Fibroblast of the aortic adventitia (primary cell): ENCODE data around the gene MGAT1. TPM values are rescaled to one million over a fixed set of nuclear protein-coding genes. Genes with fewer than 3 reads are reported as not detected.
A peak's percentile ranks its signal among the peaks of the same experiment; 100 is the strongest.
"Not testable (repeated sequence)": the region's sequence is repeated elsewhere in the genome, so short reads cannot be mapped to it uniquely, and the experiment has no call there.

Source experiments
- DNase-seq: peaks from one replicate; pipeline ENCODE4 v3.0.0-alpha.2; 2010; ENCODE audit warnings: low read depth
- H3K4me3 ChIP-seq: 2 replicates; pipeline ENCODE4 v1.5.1; 2011; ENCODE audit warnings: low read depth, mild to moderate bottlenecking, control low read depth, low read length, moderate library complexity
- CTCF ChIP-seq: IDR thresholded peaks from 2 replicates; pipeline ENCODE4 v1.5.1; 2011; ENCODE audit warnings: mild to moderate bottlenecking, low read length, control low read depth, inconsistent platforms; ENCODE audit not compliant: insufficient read depth
- total RNA-seq: library from RNA; depleted of rRNA; stranded (reverse); fragments of >200 nt; gene quantifications from 2 replicates; pipeline ENCODE4 v1.2.3, GENCODE V29; 2012; ENCODE audit warnings: low replicate concordance

The MGAT1 gene
- total RNA-seq, 1 donor = 79.4 TPM

- peak; percentile 85 for TF ChIP-seq CTCF
- peak; percentile 90 for DNase-seq
- H3K4me3 ChIP-seq = no peak overlapping the region
These were observed 18.0 kb downstream of the MGAT1 start for GRCh38 chr5:180784497-180785097.

- no peak overlapping the region for H3K4me3 ChIP-seq
- TF ChIP-seq CTCF = no peak
- DNase-seq = no peak
These were observed 19.1 kb downstream of the MGAT1 start for GRCh38 chr5:180783340-180784052.

GRCh38 chr5:180782748-180783147 is 19.9 kb downstream of the MGAT1 start:
- no peak overlapping the region for H3K4me3 ChIP-seq
- no peak for DNase-seq
- no peak for TF ChIP-seq CTCF

GRCh38 chr5:180781900-180782326 is 20.7 kb downstream of the MGAT1 start:
- H3K4me3 ChIP-seq, DNase-seq: not testable (repeated sequence)

GRCh38 chr5:180779985-180780610 is 22.5 kb downstream of the MGAT1 start:
- no peak for DNase-seq
- H3K4me3 ChIP-seq = no peak overlapping the region
- no peak for TF ChIP-seq CTCF

GRCh38 chr5:180777475-180777874 is 25.1 kb downstream of the MGAT1 start:
- DNase-seq = no peak
- TF ChIP-seq CTCF = no peak
- H3K4me3 ChIP-seq = no peak overlapping the region

- H3K4me3 ChIP-seq = no peak overlapping the region
- no peak for TF ChIP-seq CTCF
- no peak for DNase-seq
These were observed 26.2 kb downstream of the MGAT1 start for GRCh38 chr5:180776376-180776775.
